ENCODE measurements around the gene TEAD3.

The TEAD3 gene

DNA sequence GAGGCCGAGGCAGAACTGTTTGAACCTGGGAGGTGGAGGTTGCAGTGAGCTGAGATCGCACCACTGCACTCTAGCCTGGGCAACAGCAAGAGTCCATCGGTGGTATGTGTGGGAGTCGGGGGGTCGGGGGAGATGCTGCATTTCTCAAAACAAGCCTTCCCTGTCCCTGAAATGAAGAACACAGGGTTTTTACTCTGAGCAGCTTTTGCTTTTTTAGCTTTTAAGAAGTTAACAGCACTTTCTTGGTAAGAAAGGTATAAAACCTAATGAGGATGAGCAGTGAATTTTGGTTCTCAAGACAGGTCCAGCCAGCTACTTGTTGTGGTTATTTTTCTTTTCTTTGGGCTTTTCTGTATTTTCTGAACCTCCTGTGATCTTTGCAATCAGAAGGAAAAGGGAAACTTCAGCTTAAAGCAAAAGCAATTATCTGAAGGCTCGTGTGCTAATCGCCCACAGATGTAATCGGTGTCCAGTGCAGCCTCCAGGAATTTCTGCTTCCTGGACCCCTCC lies 25.0 kb downstream of the TEAD3 start:
- H3K9ac ChIP-seq (ENCODE audit: insufficient read length): no peak overlapping the region

DNA sequence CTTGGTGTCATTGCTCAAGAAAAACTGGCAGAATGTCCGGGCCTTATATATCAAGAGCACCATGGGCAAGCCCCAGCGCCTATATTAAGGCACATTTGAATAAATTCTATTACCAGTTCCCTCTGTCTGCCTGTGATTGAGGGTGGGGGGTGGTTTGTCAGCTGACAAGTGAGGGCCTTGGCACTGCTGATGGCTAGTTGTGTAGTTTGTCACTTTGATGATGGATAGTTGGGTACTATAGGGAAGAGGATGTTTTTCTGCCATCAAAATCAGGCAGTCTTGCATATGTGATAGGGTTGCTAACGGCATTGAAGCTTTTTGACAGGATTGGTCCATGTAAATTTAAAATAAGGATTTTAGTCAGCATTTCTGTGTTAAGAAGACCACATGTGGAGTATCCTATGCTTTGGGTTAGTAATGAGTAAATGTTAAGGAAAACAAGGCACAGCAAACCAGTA lies 26.2 kb downstream of the TEAD3 start:
- Histone ChIP-seq H3K4me3 (peak overlapping the region; percentile 93), H3K27ac (peak overlapping the region; percentile 97), H3K36me3 (ENCODE audit: insufficient read depth, low read length) (peaks cover 68% of the 10 kb centered on the region), H3K9ac (ENCODE audit: insufficient read length) (peak overlapping the region; percentile 100), H3K9me3 (ENCODE audit: low read depth, low read length) (no peaks in the 10 kb centered on the region)
- TF ChIP-seq FOXP2 (optimal IDR thresholded peaks at IDR 0.05; ENCODE audit: control extremely low read depth, extremely low read length, insufficient read depth): no peak
- no peak for TF ChIP-seq EZH2 (IDR thresholded peaks at IDR 0.05)
- no peak for TF ChIP-seq POLR2AphosphoS5 (IDR thresholded peaks at IDR 0.05; ENCODE audit: borderline replicate concordance, low read depth, low read length)
- no peak for DNase-seq (ENCODE audit: low read depth, low spot score)

More for the DNA sequence above, 25.0 kb downstream of the TEAD3 start:
- Histone ChIP-seq H3K4me3 (peak overlapping the region; percentile 93), H3K36me3 (ENCODE audit: insufficient read depth, low read length) (peaks cover 56% of the 10 kb centered on the region), H3K9me3 (ENCODE audit: low read depth, low read length) (no peaks in the 10 kb centered on the region), H3K27ac (peak overlapping the region; percentile 97)
- peak; percentile 13; the same call in 1 of the 2 replicates for TF ChIP-seq POLR2AphosphoS5 (IDR thresholded peaks at IDR 0.05; ENCODE audit: borderline replicate concordance, low read depth, low read length)
- no peak for TF ChIP-seq FOXP2 (optimal IDR thresholded peaks at IDR 0.05; ENCODE audit: control extremely low read depth, extremely low read length, insufficient read depth)
- no peak for DNase-seq (ENCODE audit: low read depth, low spot score)

DNA sequence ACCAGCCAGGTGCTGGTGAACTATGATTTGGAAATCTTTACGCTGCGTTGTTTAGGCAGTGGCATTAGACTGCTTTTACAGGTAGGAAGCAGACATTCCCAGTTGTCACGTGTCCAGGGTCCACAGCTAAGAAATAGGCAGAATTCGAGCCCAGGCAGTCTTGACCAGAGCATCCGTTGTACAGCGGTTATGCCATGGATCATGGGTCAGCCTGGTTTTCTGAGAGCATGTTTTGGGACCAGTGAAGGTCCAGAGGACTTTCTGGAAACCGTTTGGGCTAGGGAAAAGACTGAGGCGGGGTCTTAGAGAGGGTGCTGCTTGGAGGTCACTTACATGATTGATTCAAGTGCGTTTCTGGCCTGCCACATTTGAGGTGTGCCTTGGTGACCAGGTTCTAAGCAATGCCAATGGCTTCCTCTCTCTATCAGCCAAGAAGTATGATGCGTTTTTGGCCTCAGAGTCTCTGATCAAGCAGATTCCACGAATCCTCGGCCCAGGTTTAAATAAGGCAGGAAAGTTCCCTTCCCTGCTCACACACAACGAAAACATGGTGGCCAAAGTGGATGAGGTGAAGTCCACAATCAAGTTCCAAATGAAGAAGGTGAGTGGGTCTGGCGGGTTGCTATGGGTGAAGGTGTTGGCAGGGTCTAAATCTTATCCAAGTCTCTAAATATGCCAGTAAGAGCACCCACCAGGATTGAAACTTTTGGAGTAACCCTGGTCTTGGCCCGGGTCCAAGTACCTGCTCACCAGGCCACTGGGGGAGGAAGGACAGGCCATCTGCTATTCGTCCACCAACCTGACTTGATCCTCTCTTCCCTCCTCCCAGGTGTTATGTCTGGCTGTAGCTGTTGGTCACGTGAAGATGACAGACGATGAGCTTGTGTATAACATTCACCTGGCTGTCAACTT lies 26.9 kb downstream of the TEAD3 start:
- Histone ChIP-seq H3K9me3 (ENCODE audit: low read depth, low read length) (no peaks in the 10 kb centered on the region), H3K27ac (peak overlapping the region; percentile 97), H3K4me3 (peak overlapping the region; percentile 93), H3K36me3 (ENCODE audit: insufficient read depth, low read length) (peaks cover 73% of the 10 kb centered on the region), H3K9ac (ENCODE audit: insufficient read length) (peak overlapping the region; percentile 100)
- no peak for DNase-seq (ENCODE audit: low read depth, low spot score)
- TF ChIP-seq POLR2AphosphoS5 (IDR thresholded peaks at IDR 0.05; ENCODE audit: borderline replicate concordance, low read depth, low read length) (peak; percentile 15; the same call in 1 of the 2 replicates), FOXP2 (optimal IDR thresholded peaks at IDR 0.05; ENCODE audit: control extremely low read depth, extremely low read length, insufficient read depth) (no peak)

DNA sequence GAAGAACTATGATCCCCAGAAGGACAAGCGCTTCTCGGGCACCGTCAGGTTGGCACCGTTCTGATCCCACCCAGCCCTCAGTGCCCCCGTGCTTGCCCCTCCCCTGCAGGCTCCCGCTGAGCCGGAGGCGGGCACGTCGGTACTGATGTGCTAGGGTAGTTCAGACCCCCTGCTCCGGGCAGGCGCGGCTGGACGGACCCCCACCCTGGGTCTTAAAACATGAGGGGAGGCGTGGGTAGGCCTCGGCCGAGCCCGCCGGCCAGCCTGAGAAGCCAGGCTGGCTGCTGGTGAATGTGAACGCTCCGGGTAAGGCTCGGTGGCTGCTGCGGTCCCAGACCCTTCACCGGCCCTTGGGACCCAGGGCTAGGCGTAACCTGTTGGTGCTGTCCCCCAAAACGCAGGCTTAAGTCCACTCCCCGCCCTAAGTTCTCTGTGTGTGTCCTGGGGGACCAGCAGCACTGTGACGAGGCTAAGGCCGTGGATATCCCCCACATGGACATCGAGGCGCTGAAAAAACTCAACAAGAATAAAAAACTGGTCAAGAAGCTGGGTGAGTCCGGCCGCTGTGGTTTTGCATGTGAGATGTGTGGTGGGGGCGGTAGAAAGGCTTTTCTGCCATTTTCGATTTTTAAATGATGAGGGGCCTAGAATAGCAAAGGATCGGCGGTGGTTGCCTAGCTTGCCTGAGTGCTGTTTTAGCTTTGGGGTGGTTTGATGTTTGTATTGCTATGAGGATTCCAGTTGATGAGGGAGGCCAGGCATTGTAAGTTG lies 27.7 kb downstream of the TEAD3 start:
- no peak for DNase-seq (ENCODE audit: low read depth, low spot score)
- Histone ChIP-seq H3K9ac (ENCODE audit: insufficient read length) (peak overlapping the region; percentile 100), H3K27ac (peak overlapping the region; percentile 97), H3K36me3 (ENCODE audit: insufficient read depth, low read length) (peaks cover 73% of the 10 kb centered on the region), H3K4me3 (peak overlapping the region; percentile 93), H3K9me3 (ENCODE audit: low read depth, low read length) (no peaks in the 10 kb centered on the region)
- TF ChIP-seq POLR2AphosphoS5 (IDR thresholded peaks at IDR 0.05; ENCODE audit: borderline replicate concordance, low read depth, low read length) (no peak; the same call in 1 of the 2 replicates), FOXP2 (optimal IDR thresholded peaks at IDR 0.05; ENCODE audit: control extremely low read depth, extremely low read length, insufficient read depth) (no peak), EZH2 (IDR thresholded peaks at IDR 0.05) (no peak)

DNA sequence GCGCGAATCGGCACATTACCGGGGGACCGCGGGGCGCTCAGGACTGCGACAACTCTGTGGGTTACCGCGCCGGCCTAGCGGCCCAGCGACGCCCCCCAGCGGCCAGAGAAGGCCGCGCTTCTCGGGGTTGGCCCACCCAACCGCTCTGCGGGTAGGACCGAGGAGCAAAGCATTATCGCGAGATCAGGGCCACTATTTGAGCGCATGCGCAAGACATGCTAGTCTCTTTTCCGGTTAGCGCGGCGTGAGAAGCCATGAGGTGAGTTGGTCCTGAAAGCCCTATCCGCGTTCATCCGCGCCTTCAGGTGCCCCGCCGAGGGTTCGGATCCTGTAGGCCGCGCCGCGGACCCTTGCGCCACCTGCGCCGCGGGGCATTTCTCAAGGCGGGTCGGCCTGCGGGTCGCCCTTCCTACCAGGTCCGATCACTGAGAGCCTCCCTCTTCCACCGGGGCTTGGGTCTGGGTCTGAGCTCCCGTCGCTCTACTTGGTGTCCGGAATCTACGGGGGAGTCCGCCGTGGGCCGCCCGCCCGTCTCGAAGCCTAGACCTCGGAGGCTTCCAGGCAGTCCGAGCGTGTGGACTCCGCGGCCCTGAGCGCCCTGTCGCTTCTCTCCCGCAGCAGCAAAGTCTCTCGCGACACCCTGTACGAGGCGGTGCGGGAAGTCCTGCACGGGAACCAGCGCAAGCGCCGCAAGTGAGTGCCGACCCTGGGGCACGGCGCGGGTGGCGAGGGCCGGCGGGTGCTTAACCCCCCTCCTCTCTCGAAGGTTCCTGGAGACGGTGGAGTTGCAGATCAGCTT lies 28.5 kb downstream of the TEAD3 start, which contains the start of gene RPL10A:
Gene RPL10A, plus strand, starts transcription at position 221 of the 799 bp plus-strand sequence. Its CDS starts 34 bp downstream, at position 255.
- H3K27ac ChIP-seq: peak within 1 kb of the TSS; percentile 97
- H3K9ac ChIP-seq (ENCODE audit: insufficient read length): peak within 1 kb of the TSS; percentile 100
- H3K9me3 ChIP-seq (ENCODE audit: low read depth, low read length): no peaks in the 10 kb centered on the region
- DNase-seq (ENCODE audit: low read depth, low spot score): peak; percentile 96
- TF ChIP-seq POLR2AphosphoS5 (IDR thresholded peaks at IDR 0.05; ENCODE audit: borderline replicate concordance, low read depth, low read length) (peak; percentile 100), EZH2 (IDR thresholded peaks at IDR 0.05) (no peak)
- peaks cover 71% of the 10 kb centered on the region for H3K36me3 ChIP-seq (ENCODE audit: insufficient read depth, low read length)
- peak within 1 kb of the TSS; percentile 93 for H3K4me3 ChIP-seq

DNA sequence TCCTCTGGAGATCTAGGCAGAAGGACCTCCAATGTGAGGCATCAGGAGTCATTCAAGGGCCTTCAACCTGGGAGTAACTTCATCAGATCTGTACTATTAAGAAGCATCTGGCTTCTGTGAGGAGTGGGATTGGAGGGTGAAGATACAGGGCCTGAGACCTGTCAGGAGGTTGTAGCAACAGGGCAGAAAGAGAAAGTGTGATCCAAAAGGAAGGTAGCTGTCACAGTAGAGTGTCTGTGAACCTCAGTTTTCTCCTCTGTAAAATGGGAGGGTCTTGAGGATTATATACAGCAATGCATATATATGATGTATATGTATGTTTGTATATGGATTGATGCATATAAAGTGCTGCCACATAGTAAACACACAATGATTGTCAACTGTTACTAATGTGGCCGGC lies 31.2 kb downstream of the TEAD3 start:
- Histone ChIP-seq H3K36me3 (ENCODE audit: insufficient read depth, low read length) (peaks cover 64% of the 10 kb centered on the region), H3K9me3 (ENCODE audit: low read depth, low read length) (no peaks in the 10 kb centered on the region)

DNA sequence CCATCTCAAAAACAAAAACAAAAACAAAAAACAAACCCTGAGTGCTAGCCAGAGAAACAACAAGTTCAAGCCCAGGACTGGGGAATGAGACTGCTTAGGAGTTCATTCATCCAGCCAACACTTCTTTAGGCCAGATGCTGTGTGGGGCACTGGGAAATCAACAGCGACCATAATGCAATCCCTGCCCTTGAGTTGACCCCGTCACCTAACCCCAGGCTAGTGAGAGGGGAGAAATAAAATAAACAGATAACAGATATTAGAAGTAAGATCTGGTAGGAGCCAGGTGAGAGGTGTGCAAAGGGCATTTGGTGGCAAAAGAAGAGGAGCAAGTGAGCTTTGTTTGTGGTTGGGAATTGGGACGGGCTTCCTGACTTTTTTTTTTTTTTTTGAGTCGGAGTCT lies 33.6 kb downstream of the TEAD3 start:
- no peak overlapping the region for H3K4me3 ChIP-seq
- H3K27ac ChIP-seq: no peak overlapping the region
- no peaks in the 10 kb centered on the region for H3K9me3 ChIP-seq (ENCODE audit: low read depth, low read length)
- peaks cover 60% of the 10 kb centered on the region for H3K36me3 ChIP-seq (ENCODE audit: insufficient read depth, low read length)
- DNase-seq (ENCODE audit: low read depth, low spot score): no peak
- H3K9ac ChIP-seq (ENCODE audit: insufficient read length): no peak overlapping the region
- TF ChIP-seq FOXP2 (optimal IDR thresholded peaks at IDR 0.05; ENCODE audit: control extremely low read depth, extremely low read length, insufficient read depth) (no peak), EZH2 (IDR thresholded peaks at IDR 0.05) (no peak), POLR2AphosphoS5 (IDR thresholded peaks at IDR 0.05; ENCODE audit: borderline replicate concordance, low read depth, low read length) (no peak)

More for the DNA sequence above, 31.2 kb downstream of the TEAD3 start:
- no peak for TF ChIP-seq EZH2 (IDR thresholded peaks at IDR 0.05)
- no peak for DNase-seq (ENCODE audit: low read depth, low spot score)
- no peak overlapping the region for H3K27ac ChIP-seq
- no peak overlapping the region for H3K9ac ChIP-seq (ENCODE audit: insufficient read length)
- no peak overlapping the region for H3K4me3 ChIP-seq
